ENCODE results near the gene SHLD2. TPM values are rescaled to one million over a fixed set of nuclear protein-coding genes. Genes with fewer than 3 reads are reported as not detected.
"Not testable (repeated sequence)": the region's sequence is repeated elsewhere in the genome, so short reads cannot be mapped to it uniquely, and the experiment has no call there.

Gene SHLD2
- total RNA-seq, 1 donor from 2014 or later: 39.9 TPM

GRCh38 chr10:87072449-87072848 lies 22.6 kb upstream of the SHLD2 start:
- no peak for DNase-seq (ENCODE audit: low spot score)
- Mint-ChIP-seq H3K9me3 (no peaks in the 10 kb centered on the region), H3K4me3 (ENCODE audit: low read depth) (no peak overlapping the region), H3K36me3 (ENCODE audit: low read depth) (peaks cover 47% of the 10 kb centered on the region), H3K4me1 (ENCODE audit: low read depth) (no peaks in the 10 kb centered on the region), H3K27ac (no peak overlapping the region), H3K27me3 (ENCODE audit: low read depth) (no peaks in the 10 kb centered on the region)
- intact Hi-C loops (cut with micrococcal nuclease): no loop called here

GRCh38 chr10:87076421-87076820 lies 18.6 kb upstream of the SHLD2 start:
- H3K27ac Mint-ChIP-seq; DNase-seq (ENCODE audit: low spot score); H3K27me3 Mint-ChIP-seq (ENCODE audit: low read depth); H3K4me1 Mint-ChIP-seq (ENCODE audit: low read depth); H3K4me3 Mint-ChIP-seq (ENCODE audit: low read depth); H3K9me3 Mint-ChIP-seq; intact Hi-C loops (cut with micrococcal nuclease): not testable (repeated sequence)
- peaks cover 33% of the 10 kb centered on the region for H3K36me3 Mint-ChIP-seq (ENCODE audit: low read depth)

- Mint-ChIP-seq H3K27ac (no peak overlapping the region), H3K36me3 (ENCODE audit: low read depth) (peaks cover 26% of the 10 kb centered on the region), H3K4me3 (ENCODE audit: low read depth) (no peak overlapping the region), H3K27me3 (ENCODE audit: low read depth) (no peaks in the 10 kb centered on the region), H3K4me1 (ENCODE audit: low read depth) (peaks cover 25% of the 10 kb centered on the region), H3K9me3 (no peaks in the 10 kb centered on the region)
- intact Hi-C loops (cut with micrococcal nuclease): no loop called here
- no peak for DNase-seq (ENCODE audit: low spot score)
These were observed 15.7 kb upstream of the SHLD2 start for GRCh38 chr10:87079106-87079836.

GRCh38 chr10:87080621-87081020 lies 14.4 kb upstream of the SHLD2 start:
- intact Hi-C loops (cut with micrococcal nuclease); H3K27ac Mint-ChIP-seq; H3K27me3 Mint-ChIP-seq (ENCODE audit: low read depth); H3K4me3 Mint-ChIP-seq (ENCODE audit: low read depth); DNase-seq (ENCODE audit: low spot score); H3K9me3 Mint-ChIP-seq: not testable (repeated sequence)
- Mint-ChIP-seq H3K4me1 (ENCODE audit: low read depth) (peaks cover 32% of the 10 kb centered on the region), H3K36me3 (ENCODE audit: low read depth) (peaks cover 33% of the 10 kb centered on the region)

- H3K9me3 Mint-ChIP-seq; intact Hi-C loops (cut with micrococcal nuclease): not testable (repeated sequence)
These were observed 13.4 kb upstream of the SHLD2 start for GRCh38 chr10:87081574-87081973.

GRCh38 chr10:87082219-87082618 lies 12.8 kb upstream of the SHLD2 start:
- H3K9me3 Mint-ChIP-seq; H3K27me3 Mint-ChIP-seq (ENCODE audit: low read depth); intact Hi-C loops (cut with micrococcal nuclease); DNase-seq (ENCODE audit: low spot score); H3K4me3 Mint-ChIP-seq (ENCODE audit: low read depth): not testable (repeated sequence)
- Mint-ChIP-seq H3K27ac (peak overlapping the region; percentile 67), H3K4me1 (ENCODE audit: low read depth) (peaks cover 39% of the 10 kb centered on the region), H3K36me3 (ENCODE audit: low read depth) (peaks cover 40% of the 10 kb centered on the region)

More at GRCh38 chr10:87081574-87081973, 13.4 kb upstream of the SHLD2 start:
- Mint-ChIP-seq H3K36me3 (ENCODE audit: low read depth) (peaks cover 36% of the 10 kb centered on the region), H3K4me1 (ENCODE audit: low read depth) (peaks cover 38% of the 10 kb centered on the region)
- DNase-seq (ENCODE audit: low spot score); H3K27me3 Mint-ChIP-seq (ENCODE audit: low read depth); H3K4me3 Mint-ChIP-seq (ENCODE audit: low read depth); H3K27ac Mint-ChIP-seq: not testable (repeated sequence)

- not testable (repeated sequence) for DNase-seq (ENCODE audit: low spot score); H3K27me3 Mint-ChIP-seq (ENCODE audit: low read depth); H3K9me3 Mint-ChIP-seq
- Mint-ChIP-seq H3K4me1 (ENCODE audit: low read depth) (peaks cover 41% of the 10 kb centered on the region), H3K27ac (peak overlapping the region; percentile 86), H3K36me3 (ENCODE audit: low read depth) (peaks cover 53% of the 10 kb centered on the region), H3K4me3 (ENCODE audit: low read depth) (peak overlapping the region; percentile 17)
- intact Hi-C loops (cut with micrococcal nuclease): loop anchor here (1.0 kb wide), 1 partner anchor 11 kb away; the partner anchor contains the start of gene GLUD1
These were observed 11.3 kb upstream of the SHLD2 start for GRCh38 chr10:87083576-87084290.

- peaks cover 41% of the 10 kb centered on the region for H3K4me1 Mint-ChIP-seq (ENCODE audit: low read depth)
- H3K9me3 Mint-ChIP-seq; H3K4me3 Mint-ChIP-seq (ENCODE audit: low read depth); H3K27me3 Mint-ChIP-seq (ENCODE audit: low read depth); DNase-seq (ENCODE audit: low spot score): not testable (repeated sequence)
- H3K36me3 Mint-ChIP-seq (ENCODE audit: low read depth): peaks cover 54% of the 10 kb centered on the region
- intact Hi-C loops (cut with micrococcal nuclease): loop anchor here (1.0 kb wide), 1 partner anchor 10 kb away; the partner anchor contains the start of gene GLUD1
- H3K27ac Mint-ChIP-seq: peak overlapping the region; percentile 86
These were observed 10.7 kb upstream of the SHLD2 start for GRCh38 chr10:87084291-87084782.

GRCh38 chr10:87085537-87085936 lies 9.5 kb upstream of the SHLD2 start:
- no peaks in the 10 kb centered on the region for H3K9me3 Mint-ChIP-seq
- no peak for DNase-seq (ENCODE audit: low spot score)
- H3K27me3 Mint-ChIP-seq (ENCODE audit: low read depth): no peaks in the 10 kb centered on the region
- H3K4me1 Mint-ChIP-seq (ENCODE audit: low read depth): peaks cover 48% of the 10 kb centered on the region
- H3K4me3 Mint-ChIP-seq (ENCODE audit: low read depth): no peak overlapping the region
- no peak overlapping the region for H3K27ac Mint-ChIP-seq
- intact Hi-C loops (cut with micrococcal nuclease): no loop called here
- H3K36me3 Mint-ChIP-seq (ENCODE audit: low read depth): peaks cover 57% of the 10 kb centered on the region

GRCh38 chr10:87089746-87090145 lies 5.3 kb upstream of the SHLD2 start:
- DNase-seq (ENCODE audit: low spot score): no peak
- peaks cover 67% of the 10 kb centered on the region for H3K36me3 Mint-ChIP-seq (ENCODE audit: low read depth)
- intact Hi-C loops (cut with micrococcal nuclease): loop anchor here (10.0 kb wide), 1 partner anchor 685 kb away; no protein-coding TSS in a partner anchor
- no peaks in the 10 kb centered on the region for H3K27me3 Mint-ChIP-seq (ENCODE audit: low read depth)
- no peaks in the 10 kb centered on the region for H3K9me3 Mint-ChIP-seq
- peaks cover 54% of the 10 kb centered on the region for H3K4me1 Mint-ChIP-seq (ENCODE audit: low read depth)
- H3K4me3 Mint-ChIP-seq (ENCODE audit: low read depth): no peak overlapping the region
- H3K27ac Mint-ChIP-seq: no peak overlapping the region

GRCh38 chr10:87090779-87091178 lies 4.2 kb upstream of the SHLD2 start:
- peaks cover 61% of the 10 kb centered on the region for H3K36me3 Mint-ChIP-seq (ENCODE audit: low read depth)
- no peak overlapping the region for H3K4me3 Mint-ChIP-seq (ENCODE audit: low read depth)
- H3K4me1 Mint-ChIP-seq (ENCODE audit: low read depth): peaks cover 49% of the 10 kb centered on the region
- DNase-seq (ENCODE audit: low spot score): no peak
- no peak overlapping the region for H3K27ac Mint-ChIP-seq
- H3K27me3 Mint-ChIP-seq (ENCODE audit: low read depth): no peaks in the 10 kb centered on the region
- no peaks in the 10 kb centered on the region for H3K9me3 Mint-ChIP-seq
- intact Hi-C loops (cut with micrococcal nuclease): loop anchor here (10.0 kb wide), 1 partner anchor 686 kb away; no protein-coding TSS in a partner anchor

- Mint-ChIP-seq H3K36me3 (ENCODE audit: low read depth) (peaks cover 54% of the 10 kb centered on the region), H3K9me3 (no peaks in the 10 kb centered on the region), H3K27me3 (ENCODE audit: low read depth) (no peaks in the 10 kb centered on the region), H3K4me1 (ENCODE audit: low read depth) (peaks cover 47% of the 10 kb centered on the region), H3K27ac (peak overlapping the region; percentile 92), H3K4me3 (ENCODE audit: low read depth) (peak overlapping the region; percentile 95)
- intact Hi-C loops (cut with micrococcal nuclease): loop anchor here (10.0 kb wide), 1 partner anchor 688 kb away; no protein-coding TSS in a partner anchor
- no peak for DNase-seq (ENCODE audit: low spot score)
These were observed 2.6 kb upstream of the SHLD2 start for GRCh38 chr10:87092376-87092860.
